ENCODE results near the gene AGPAT2.

- TF ChIP-seq CTCF (IDR thresholded peaks at IDR 0.05) (no peak), POLR2A (IDR thresholded peaks at IDR 0.05) (no peak)
Observed at GRCh38 chr9:136713550-136713949, 26.3 kb upstream of the AGPAT2 start.

Measured in body of pancreas (tissue), 4 donors.